ENCODE data around the gene NKX2-1. TPM values are rescaled to one million over a fixed set of nuclear protein-coding genes. Genes with fewer than 3 reads are reported as not detected.
"Not testable (repeated sequence)": the region's sequence is repeated elsewhere in the genome, so short reads cannot be mapped to it uniquely, and the experiment has no call there.

NKX2-1 gene
- total RNA-seq, 1 donor from 2014 or later, result not detected

GRCh38 chr14:36479344-36479743 lies 40.7 kb downstream of the NKX2-1 start:
- Mint-ChIP-seq H3K4me1 (ENCODE audit: unreplicated experiment) (no peaks in the 10 kb centered on the region), H3K27ac (ENCODE audit: unreplicated experiment) (no peak overlapping the region), H3K36me3 (ENCODE audit: unreplicated experiment) (no peaks in the 10 kb centered on the region), H3K27me3 (ENCODE audit: unreplicated experiment) (peaks cover 12% of the 10 kb centered on the region), H3K4me3 (ENCODE audit: unreplicated experiment) (no peak overlapping the region), H3K9me3 (ENCODE audit: unreplicated experiment) (no peaks in the 10 kb centered on the region)
- TF ChIP-seq CTCF (IDR thresholded peaks at IDR 0.05), result no peak
- DNase-seq (ENCODE audit: extremely low spot score, unreplicated experiment), result no peak

- Mint-ChIP-seq H3K4me1 (ENCODE audit: unreplicated experiment) (no peaks in the 10 kb centered on the region), H3K36me3 (ENCODE audit: unreplicated experiment) (no peaks in the 10 kb centered on the region), H3K4me3 (ENCODE audit: unreplicated experiment) (no peak overlapping the region), H3K9me3 (ENCODE audit: unreplicated experiment) (no peaks in the 10 kb centered on the region), H3K27ac (ENCODE audit: unreplicated experiment) (no peak overlapping the region), H3K27me3 (ENCODE audit: unreplicated experiment) (peaks cover 12% of the 10 kb centered on the region)
- no peak for TF ChIP-seq CTCF (IDR thresholded peaks at IDR 0.05)
- no peak for DNase-seq (ENCODE audit: extremely low spot score, unreplicated experiment)
Observed at GRCh38 chr14:36478782-36479181, 41.2 kb downstream of the NKX2-1 start.

GRCh38 chr14:36477266-36477665 lies 42.8 kb downstream of the NKX2-1 start:
- DNase-seq (ENCODE audit: extremely low spot score, unreplicated experiment), result no peak
- H3K4me1 Mint-ChIP-seq (ENCODE audit: unreplicated experiment), result no peaks in the 10 kb centered on the region
- no peak overlapping the region for H3K4me3 Mint-ChIP-seq (ENCODE audit: unreplicated experiment)
- no peaks in the 10 kb centered on the region for H3K9me3 Mint-ChIP-seq (ENCODE audit: unreplicated experiment)
- peaks cover 10% of the 10 kb centered on the region for H3K27me3 Mint-ChIP-seq (ENCODE audit: unreplicated experiment)
- TF ChIP-seq CTCF (IDR thresholded peaks at IDR 0.05), result no peak
- H3K36me3 Mint-ChIP-seq (ENCODE audit: unreplicated experiment), result no peaks in the 10 kb centered on the region
- H3K27ac Mint-ChIP-seq (ENCODE audit: unreplicated experiment), result no peak overlapping the region

- H3K36me3 Mint-ChIP-seq (ENCODE audit: unreplicated experiment); H3K4me1 Mint-ChIP-seq (ENCODE audit: unreplicated experiment); H3K4me3 Mint-ChIP-seq (ENCODE audit: unreplicated experiment); DNase-seq (ENCODE audit: extremely low spot score, unreplicated experiment); H3K9me3 Mint-ChIP-seq (ENCODE audit: unreplicated experiment); H3K27ac Mint-ChIP-seq (ENCODE audit: unreplicated experiment): not testable (repeated sequence)
- H3K27me3 Mint-ChIP-seq (ENCODE audit: unreplicated experiment), result peaks cover 12% of the 10 kb centered on the region
Observed at GRCh38 chr14:36476061-36476460, 44.0 kb downstream of the NKX2-1 start.

GRCh38 chr14:36474593-36474992 lies 45.4 kb downstream of the NKX2-1 start:
- Mint-ChIP-seq H3K4me3 (ENCODE audit: unreplicated experiment) (no peak overlapping the region), H3K4me1 (ENCODE audit: unreplicated experiment) (no peaks in the 10 kb centered on the region), H3K27ac (ENCODE audit: unreplicated experiment) (no peak overlapping the region), H3K9me3 (ENCODE audit: unreplicated experiment) (no peaks in the 10 kb centered on the region), H3K36me3 (ENCODE audit: unreplicated experiment) (no peaks in the 10 kb centered on the region), H3K27me3 (ENCODE audit: unreplicated experiment) (peaks cover 5% of the 10 kb centered on the region)
- TF ChIP-seq CTCF (IDR thresholded peaks at IDR 0.05), result no peak
- no peak for DNase-seq (ENCODE audit: extremely low spot score, unreplicated experiment)

GRCh38 chr14:36471431-36471830 lies 48.6 kb downstream of the NKX2-1 start:
- H3K27ac Mint-ChIP-seq (ENCODE audit: unreplicated experiment), result no peak overlapping the region
- H3K27me3 Mint-ChIP-seq (ENCODE audit: unreplicated experiment), result peaks cover 7% of the 10 kb centered on the region
- no peak overlapping the region for H3K4me3 Mint-ChIP-seq (ENCODE audit: unreplicated experiment)
- no peak for TF ChIP-seq CTCF (IDR thresholded peaks at IDR 0.05)
- no peak for DNase-seq (ENCODE audit: extremely low spot score, unreplicated experiment)
- no peaks in the 10 kb centered on the region for H3K4me1 Mint-ChIP-seq (ENCODE audit: unreplicated experiment)
- no peaks in the 10 kb centered on the region for H3K9me3 Mint-ChIP-seq (ENCODE audit: unreplicated experiment)
- no peaks in the 10 kb centered on the region for H3K36me3 Mint-ChIP-seq (ENCODE audit: unreplicated experiment)
